ENCODE measurements around the gene LRP5.
"Not testable (repeated sequence)": the region's sequence is repeated elsewhere in the genome, so short reads cannot be mapped to it uniquely, and the experiment has no call there.

The LRP5 gene

DNA sequence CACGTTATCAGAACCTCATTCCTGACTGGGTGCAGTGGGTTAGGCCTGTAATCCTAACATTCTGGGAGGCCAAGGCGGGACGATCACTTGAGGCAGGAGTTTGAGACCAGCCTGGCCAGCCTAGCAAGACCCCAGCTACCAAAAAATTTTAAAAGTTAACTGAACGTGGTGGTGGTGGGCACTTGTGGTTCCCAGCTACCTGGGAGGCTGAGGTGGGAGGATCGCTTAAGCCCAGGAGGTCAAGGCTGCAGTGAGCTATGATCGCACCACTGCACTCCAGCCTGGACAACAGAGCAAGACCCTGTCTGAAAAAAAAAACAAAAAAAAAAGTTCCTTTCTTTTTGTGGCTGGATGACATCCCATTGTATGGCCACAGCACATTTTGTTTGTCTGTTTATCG, 80.4 kb downstream of the LRP5 start:
- DNase-seq (ENCODE audit: low spot score), result no peak

DNA sequence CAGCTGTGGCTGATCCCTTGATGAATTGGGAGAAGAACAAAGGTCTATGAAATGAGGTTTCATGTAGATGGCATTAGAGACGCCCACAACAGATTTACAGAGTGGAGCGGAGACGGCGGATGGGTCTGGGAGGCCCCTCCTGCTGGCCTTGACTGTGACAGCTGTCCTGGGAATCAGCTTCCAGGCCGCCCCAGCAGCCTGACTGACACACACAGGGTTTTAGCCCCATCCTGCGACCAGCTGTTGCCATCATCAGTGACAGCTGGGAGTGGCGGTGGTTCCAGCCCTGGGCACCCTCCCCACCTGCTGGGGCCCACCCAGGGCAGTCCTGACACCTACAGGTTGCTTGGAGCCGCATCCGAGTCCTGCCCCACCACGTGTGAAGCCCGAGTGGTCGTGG, 84.1 kb downstream of the LRP5 start:
- DNase-seq (ENCODE audit: low spot score), result no peak

DNA sequence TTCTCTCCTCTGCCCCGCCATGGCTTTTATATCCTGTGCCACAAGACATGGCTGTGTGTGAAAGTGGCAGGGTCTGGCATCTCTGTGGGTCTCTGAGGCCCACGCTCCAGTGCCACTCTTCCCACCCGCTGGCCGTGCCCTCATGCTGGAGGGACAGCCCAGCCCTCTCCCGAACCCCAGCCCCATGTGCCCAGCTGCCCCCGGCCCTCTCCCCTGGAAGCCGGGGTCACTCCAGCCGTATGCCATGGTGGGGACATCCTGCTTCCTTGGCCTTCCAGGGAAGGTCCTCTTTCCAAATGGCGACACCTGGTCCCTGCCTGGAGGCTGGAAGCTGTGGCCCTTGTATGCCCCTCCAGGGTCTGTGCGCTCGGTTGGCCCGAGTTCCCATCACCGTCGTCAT, 84.9 kb downstream of the LRP5 start:
- DNase-seq (ENCODE audit: low spot score), result no peak

DNA sequence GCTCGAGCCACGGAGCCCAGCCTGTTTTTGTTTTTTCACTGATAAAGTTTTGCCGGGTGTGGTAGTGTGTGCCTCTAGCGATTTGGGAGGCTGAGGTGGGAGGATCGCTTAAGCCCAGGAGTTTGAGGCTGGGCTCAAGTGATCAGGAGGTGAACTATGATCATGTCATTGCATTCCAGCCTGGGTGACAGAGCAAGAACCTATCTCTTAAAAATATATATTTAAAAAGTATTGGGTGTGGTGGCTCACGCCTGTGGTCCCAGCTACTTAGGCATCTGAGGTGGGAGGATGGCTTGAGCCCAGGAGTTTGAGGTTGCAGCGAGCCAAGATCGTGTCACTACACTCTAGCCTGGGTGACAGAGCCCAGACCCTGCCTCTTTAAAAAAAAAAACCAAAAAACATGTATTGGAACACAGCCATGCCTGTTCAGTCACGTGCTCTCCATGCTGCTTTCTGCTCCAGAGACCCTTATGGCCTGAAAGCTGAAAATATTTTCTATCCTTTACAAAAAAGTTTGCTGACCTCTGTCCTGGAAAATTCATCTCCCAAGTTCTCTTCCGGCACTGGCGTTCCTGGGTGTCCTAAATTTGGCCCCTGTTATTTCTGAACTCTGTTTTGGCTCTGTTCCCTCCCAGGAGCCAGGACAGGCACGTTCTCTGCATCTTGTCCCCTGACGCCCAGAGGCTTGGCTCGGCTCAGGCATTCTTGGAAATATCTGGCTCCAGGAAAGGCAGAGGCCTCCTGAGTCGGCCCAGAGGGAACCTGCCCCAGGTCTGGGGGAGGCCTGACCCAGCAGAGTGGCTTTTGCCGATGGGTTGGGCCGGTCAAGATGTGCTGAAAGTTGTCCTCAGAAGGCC, 86.8 kb downstream of the LRP5 start:
- peak; percentile 45 for DNase-seq (ENCODE audit: low spot score)

DNA sequence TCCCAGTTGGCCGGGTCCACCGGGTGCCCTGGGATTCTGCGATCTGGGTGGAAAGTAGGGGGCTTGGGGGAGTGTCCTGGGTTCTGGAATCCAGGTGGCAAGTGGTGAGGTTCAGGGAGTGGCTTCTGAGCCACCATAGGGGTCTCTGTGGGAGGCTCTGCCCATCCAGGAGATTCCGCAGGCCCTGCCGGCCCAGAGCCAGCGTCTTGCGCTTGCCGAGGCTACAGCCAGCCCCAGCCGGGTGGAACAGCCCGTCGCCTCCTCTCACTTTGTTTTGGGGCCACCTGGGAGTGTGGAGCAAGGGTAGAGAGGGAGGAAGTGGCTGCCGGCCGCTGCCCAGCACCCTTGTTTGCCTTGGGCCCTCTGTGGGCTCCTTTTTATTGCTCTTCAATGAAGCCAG, 87.5 kb downstream of the LRP5 start:
- DNase-seq (ENCODE audit: low spot score), result no peak

DNA sequence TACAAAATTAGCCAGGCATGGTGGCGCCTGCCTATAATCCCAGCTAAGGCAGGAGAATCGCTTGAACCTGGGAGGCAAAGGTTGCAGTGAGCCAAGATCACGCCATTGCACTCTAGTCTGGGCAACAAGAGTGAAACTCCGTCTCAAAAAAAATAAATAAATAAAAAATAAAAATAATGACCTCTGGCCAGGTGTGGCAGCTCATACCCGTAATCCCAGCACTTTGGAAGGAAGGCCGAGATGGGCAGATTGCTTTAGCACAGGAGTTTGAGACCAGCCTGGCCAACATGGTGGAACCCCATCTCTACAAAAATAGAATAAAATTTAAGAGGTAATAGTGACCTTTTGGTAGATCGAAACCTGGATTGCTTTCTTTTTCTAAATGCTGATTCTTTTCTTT, 88.2 kb downstream of the LRP5 start:
- DNase-seq (ENCODE audit: low spot score), result not testable (repeated sequence)

DNA sequence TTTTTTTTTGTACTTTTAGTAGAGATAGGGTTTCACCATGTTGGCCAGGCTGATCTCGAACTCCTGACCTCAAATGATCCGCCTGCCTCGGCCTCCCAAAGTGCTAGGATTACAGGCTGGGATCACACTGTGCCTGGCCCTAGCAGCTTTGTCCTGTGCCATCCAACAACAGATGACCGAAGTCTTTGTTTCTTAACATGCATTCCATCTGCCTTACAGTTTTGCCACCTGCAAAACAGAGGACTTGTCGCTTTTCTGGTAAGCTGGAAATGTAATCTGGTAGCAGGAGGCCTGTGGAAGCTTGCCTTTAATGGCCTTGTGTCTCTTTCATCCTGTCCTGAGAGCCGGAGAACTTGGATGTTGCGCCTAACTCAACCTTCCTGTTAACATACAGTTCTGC, 89.5 kb downstream of the LRP5 start:
- no peak for DNase-seq (ENCODE audit: low spot score)

DNA sequence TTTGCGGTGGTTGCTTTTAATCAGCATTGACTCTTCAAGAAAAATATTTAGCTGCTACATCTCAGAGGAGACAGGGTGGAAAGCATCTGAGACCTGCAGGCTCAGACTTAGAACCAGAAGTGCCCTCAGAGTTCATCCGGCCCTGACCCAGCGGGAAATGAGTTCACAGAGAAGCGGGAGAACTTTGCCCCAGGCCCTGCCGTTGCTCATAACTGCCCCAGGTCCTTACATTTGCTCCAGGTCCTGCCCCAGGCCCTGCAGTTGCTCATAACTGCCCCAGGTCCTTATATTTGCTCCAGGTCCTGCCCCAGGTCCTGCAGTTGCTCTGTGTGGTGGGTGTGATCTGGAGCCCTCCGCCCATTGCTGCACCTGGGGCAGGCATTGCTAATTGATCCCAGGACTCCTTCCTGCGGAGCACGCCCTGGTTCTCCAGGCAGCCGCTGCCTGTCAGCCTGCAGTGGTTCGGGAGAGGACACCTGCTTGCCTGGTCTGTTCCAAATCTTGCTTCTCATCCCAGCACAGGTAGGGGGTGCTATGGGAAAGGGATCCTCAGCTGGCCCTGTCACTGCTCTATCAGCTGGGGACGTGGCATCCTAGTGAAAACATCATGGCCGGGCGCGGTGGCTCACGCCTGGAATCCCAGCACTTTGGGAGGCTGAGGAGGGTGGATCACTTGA, 90.1 kb downstream of the LRP5 start:
- DNase-seq (ENCODE audit: low spot score), result no peak

DNA sequence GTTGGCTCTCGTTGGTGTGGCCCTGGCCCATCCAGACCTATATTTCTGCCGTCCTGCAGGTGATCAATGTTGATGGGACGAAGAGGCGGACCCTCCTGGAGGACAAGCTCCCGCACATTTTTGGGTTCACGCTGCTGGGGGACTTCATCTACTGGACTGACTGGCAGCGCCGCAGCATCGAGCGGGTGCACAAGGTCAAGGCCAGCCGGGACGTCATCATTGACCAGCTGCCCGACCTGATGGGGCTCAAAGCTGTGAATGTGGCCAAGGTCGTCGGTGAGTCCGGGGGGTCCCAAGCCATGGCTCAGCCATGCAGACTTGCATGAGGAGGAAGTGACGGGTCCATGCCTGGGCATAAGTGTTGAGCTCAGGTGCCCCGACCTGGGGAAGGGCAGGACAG, 91.0 kb downstream of the LRP5 start:
- no peak for DNase-seq (ENCODE audit: low spot score)

DNA sequence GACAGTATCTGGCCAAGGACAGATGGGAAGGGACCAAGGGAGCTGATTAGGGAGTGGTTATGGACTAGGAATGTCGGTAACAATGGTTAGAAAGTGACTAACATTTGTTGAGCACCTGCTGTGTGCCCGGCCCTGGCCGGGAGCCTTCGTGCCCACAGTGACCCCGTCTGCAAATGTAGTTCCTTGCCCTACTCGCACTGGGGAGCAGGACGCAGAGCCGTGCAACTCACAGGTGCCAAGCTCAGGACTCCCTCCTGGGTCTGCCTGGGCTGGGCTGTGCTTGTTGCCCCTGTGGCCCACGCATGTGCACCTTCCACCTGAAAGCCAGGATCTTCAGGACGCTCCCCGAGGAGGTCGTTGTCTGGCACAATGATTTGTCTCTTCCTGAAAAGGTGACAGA, 91.4 kb downstream of the LRP5 start:
- no peak for DNase-seq (ENCODE audit: low spot score)

DNA sequence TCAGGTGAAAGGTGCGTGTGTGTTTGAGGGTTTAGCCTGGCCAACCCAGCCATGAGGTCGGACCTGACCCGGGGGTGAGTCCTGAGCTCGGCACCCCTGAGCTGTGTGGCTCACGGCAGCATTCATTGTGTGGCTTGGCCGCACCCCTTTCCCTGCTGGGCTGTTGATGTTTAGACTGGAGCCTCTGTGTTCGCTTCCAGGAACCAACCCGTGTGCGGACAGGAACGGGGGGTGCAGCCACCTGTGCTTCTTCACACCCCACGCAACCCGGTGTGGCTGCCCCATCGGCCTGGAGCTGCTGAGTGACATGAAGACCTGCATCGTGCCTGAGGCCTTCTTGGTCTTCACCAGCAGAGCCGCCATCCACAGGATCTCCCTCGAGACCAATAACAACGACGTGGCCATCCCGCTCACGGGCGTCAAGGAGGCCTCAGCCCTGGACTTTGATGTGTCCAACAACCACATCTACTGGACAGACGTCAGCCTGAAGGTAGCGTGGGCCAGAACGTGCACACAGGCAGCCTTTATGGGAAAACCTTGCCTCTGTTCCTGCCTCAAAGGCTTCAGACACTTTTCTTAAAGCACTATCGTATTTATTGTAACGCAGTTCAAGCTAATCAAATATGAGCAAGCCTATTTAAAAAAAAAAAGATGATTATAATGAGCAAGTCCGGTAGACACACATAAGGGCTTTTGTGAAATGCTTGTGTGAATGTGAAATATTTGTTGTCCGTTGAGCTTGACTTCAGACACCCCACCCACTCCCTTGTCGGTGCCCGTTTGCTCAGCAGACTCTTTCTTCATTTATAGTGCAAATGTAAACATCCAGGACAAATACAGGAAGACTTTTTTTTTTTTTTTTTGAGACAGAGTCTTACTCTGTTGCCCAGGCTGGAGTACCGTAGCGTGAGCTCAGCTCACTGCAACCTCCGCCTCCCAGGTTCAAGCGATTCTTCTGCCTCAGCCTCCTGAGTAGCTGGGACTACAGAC, 94.2 kb downstream of the LRP5 start:
- DNase-seq (ENCODE audit: low spot score), result no peak

DNA sequence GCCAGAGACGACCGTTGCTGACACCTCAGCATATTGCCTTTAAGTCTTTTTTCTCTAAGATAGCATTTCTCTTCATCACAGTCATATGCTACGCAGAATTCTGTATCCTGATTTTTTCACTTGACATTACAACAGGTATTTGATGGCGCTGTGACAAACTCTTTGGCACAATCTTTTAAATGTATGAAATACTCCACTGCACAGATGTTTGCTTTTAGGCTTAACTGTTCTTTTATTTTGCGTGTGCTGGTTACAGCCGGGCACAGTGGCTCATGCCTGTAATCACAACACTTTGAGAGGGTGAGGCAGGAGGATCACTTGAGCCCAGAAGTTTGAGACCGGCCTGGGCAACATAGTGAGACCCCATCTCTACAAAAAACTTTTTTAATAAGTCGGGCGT, 96.1 kb downstream of the LRP5 start:
- no peak for DNase-seq (ENCODE audit: low spot score)

DNA sequence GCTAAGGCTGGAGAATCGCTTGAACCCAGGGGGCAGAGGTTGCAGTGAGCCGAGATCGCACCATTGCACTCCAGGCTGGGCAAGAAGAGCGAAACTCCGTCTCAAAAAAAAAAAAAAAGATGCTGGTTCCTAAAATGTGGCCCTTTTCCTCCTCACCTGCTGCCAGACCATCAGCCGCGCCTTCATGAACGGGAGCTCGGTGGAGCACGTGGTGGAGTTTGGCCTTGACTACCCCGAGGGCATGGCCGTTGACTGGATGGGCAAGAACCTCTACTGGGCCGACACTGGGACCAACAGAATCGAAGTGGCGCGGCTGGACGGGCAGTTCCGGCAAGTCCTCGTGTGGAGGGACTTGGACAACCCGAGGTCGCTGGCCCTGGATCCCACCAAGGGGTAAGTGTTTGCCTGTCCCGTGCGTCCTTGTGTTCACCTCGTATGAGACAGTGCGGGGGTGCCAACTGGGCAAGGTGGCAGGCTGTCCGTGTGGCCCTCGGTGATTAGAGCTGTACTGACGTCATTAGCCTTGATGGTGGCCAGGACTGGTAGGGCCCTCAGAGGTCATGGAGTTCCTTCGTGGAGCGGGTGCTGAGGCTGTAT, 97.5 kb downstream of the LRP5 start:
- DNase-seq (ENCODE audit: low spot score), result no peak

DNA sequence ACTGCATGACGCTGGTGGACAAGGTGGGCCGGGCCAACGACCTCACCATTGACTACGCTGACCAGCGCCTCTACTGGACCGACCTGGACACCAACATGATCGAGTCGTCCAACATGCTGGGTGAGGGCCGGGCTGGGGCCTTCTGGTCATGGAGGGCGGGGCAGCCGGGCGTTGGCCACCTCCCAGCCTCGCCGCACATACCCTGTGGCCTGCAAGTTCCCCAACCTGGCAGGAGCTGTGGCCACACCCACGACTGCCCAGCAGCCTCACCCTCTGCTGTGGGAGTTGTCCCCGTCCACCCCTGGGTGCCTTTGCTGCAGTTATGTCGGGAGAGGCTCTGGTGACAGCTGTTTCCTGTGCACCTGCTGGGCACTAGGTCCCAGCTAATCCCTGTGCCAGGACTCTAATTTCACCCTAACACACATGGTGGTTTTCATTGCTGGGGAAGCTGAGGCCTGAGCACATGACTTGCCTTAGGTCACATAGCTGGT, 99.2 kb downstream of the LRP5 start:
- DNase-seq (ENCODE audit: low spot score), result no peak

DNA sequence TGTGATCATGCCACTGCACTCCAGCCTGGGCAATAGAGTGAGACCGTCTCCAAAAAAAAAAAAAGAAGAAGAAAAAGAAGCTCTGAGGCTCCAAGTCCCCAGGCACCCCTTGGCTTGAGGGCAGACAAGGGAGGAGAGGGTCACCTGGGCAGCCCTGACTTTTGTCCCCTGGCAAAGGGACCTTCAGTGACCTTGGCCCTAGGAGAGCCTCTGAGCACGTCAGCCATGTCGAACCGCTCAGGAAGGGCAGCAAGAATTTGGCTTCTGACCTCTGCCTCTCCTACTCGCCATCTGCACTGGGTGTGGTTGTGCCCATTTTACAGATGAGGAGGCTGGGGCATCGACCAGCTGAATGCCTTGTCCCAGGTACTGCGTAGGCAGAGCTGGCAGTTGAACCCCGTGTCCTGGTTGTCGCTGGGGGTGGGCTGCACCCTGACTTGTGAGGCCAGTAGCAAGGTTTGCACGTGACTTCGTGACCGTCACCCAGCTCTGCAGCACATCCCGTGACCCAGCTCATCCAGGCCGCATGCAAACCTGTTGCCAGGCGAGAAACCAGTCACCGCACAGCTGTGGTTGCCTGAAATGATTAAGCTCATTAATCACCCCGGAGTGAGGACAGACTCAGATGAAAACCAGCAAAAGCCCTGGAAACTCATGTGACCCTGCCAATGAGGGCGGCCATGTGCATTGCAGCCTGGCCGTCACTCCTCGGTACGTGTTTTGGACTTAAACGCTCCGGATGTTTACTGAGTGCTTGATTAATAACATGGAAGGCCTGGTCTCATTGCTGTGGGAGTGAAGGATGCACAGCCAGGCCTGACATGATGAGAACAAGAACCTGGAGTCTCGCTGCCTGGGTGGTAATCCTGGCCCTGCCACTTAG, 100.4 kb downstream of the LRP5 start:
- peak; percentile 93 for DNase-seq (ENCODE audit: low spot score)

DNA sequence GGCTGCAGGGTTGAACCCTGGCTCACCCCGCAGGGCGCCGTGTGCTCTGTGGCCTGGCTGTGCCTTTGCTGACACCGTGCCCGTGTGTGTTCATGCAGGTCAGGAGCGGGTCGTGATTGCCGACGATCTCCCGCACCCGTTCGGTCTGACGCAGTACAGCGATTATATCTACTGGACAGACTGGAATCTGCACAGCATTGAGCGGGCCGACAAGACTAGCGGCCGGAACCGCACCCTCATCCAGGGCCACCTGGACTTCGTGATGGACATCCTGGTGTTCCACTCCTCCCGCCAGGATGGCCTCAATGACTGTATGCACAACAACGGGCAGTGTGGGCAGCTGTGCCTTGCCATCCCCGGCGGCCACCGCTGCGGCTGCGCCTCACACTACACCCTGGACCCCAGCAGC, 101.2 kb downstream of the LRP5 start:
- no peak for DNase-seq (ENCODE audit: low spot score)

DNA sequence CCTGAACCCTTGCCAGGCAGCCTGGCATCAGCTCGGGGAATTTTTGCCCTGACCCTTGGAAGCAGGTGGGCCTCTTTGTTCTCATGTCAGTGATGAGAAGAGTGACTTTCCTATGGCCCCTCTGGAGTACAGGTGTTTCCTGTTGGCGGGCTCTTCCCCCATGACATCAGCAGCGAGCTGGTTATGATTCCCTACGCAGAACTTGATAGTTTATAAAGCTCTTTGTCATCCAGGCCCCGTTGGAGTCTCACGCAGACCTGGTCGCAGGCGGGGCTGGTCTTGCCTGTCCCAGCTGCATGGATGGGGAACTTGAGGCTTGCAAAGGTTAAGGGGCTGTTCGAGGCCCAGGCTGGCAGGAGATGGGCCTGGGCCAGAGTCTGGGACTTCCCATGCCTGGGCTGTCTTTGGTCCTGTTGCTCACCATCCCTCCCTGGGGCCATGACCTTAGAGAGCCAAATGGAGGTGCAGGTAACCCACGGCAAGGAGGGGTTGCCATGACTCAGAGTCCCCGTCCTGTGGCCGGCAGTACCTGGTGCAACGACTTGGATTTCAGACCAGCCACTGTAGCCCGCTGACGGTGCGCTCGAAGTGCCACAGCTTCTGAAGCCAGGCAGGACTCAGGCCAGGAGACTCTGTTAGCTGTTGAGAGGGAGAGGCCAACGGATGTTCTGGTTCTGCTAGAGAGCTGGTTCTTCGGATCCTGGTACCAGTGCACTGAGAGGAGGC, 102.3 kb downstream of the LRP5 start:
- no peak for DNase-seq (ENCODE audit: low spot score)

DNA sequence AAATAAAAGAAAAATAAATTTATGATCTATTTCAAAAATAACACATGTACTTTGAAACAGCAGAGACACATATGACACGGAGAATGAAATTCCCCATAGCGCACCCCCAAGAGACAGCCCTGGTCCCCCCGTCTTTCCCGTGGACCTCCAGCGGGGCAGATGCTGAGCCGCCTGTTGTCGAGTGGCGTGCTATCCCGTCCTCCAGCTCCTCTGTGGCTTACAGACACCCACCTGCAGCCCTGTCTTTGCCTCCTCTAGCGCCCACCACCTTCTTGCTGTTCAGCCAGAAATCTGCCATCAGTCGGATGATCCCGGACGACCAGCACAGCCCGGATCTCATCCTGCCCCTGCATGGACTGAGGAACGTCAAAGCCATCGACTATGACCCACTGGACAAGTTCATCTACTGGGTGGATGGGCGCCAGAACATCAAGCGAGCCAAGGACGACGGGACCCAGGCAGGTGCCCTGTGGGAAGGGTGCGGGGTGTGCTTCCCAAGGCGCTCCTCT, 103.7 kb downstream of the LRP5 start:
- no peak for DNase-seq (ENCODE audit: low spot score)

DNA sequence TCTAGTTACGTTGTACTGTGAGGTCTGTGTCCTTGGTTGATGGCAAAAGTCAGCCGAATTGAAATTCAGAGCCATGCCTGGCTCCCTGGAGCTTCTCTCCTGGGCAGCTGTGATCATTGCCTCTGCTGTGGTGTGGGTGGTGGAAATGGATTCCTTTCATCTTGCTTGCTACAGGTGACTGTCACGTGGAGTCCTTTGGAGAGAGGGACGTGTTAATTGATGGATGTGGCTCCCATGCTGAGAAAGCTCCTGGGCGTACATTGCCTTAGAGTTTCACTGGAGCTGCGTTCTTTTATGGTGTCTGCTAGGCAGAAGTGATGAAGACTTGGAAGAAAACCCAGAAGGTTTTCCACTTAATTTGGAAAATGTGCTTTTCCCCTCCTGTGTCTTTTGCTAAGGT, 106.3 kb downstream of the LRP5 start:
- no peak for DNase-seq (ENCODE audit: low spot score)

DNA sequence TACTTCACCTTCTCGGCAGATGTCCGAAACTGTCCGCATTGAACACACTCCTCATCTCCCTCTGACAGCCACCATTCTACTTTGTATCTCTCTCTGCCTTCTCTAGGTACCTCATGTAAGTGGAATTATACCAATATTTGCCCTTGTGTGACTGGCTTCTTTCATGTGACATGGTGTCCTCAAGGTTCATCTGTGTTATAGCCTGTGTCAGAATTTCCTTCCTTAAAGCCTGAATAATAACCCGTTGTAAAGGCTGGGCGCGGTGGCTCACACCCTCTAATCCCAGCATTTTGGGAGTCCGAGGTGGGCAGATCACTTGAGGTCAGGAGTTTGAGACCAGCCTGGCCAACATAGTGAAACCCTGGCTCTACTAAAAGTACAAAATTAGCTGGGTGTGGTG, 107.8 kb downstream of the LRP5 start:
- DNase-seq (ENCODE audit: low spot score), result no peak

Data from AG20443 (cell line).